Lower leg skin (tissue), 3 donors: ENCODE measurements around the gene DNAJC8.

Experiments used
- CTCF ChIP-seq, 3 donors: fragments of 450-650 bp; IDR thresholded peaks; one replicate each; pipeline ENCODE4 v1.5.1; 2016; ENCODE audit warnings: antibody characterized with exemption in 3 of 3, mild to moderate bottlenecking in 3 of 3, moderate library complexity in 2 of 3
- POLR2A ChIP-seq, 2 donors: fragments of 450-650 bp; IDR thresholded peaks; one replicate each; pipeline ENCODE4 v1.6.1; 2016 to 2017; ENCODE audit warnings: antibody characterized with exemption in 2 of 2, mild to moderate bottlenecking in 1 of 2, moderate library complexity in 1 of 2

GRCh38 chr1:28180306-28181305 lies 52.2 kb downstream of the DNAJC8 start:
- TF ChIP-seq CTCF (IDR thresholded peaks at IDR 0.05) (no peak), POLR2A (IDR thresholded peaks at IDR 0.05) (no peak)
